GM13977 (cell line): ENCODE data around the gene CEP104.
A peak's percentile ranks its signal among the peaks of the same experiment; 100 is the strongest.

ENCODE experiments used
- DNase-seq: peaks from one replicate; pipeline ENCODE4 v3.0.0; 2012; ENCODE audit warnings: low spot score
- CTCF ChIP-seq: IDR thresholded peaks from 2 replicates; pipeline ENCODE4 v1.5.1; 2012; ENCODE audit warnings: mild to moderate bottlenecking, control low read depth; ENCODE audit not compliant: insufficient read depth; ENCODE audit errors: extremely low read depth, missing control alignments
- in situ Hi-C: fragments of 300-500 bp; cut with MboI; formaldehyde crosslinking; loops from one replicate; pipeline ENCODE4 v1.12.0; 2022; ENCODE audit warnings: low sequenced_read_pairs, low pct_unique_long_range_greater_than_20kb, mixed read lengths, inconsistent platforms; ENCODE audit not compliant: unreplicated experiment

CEP104 gene

GRCh38 chr1:3863231-3863935 is 6.4 kb upstream of the CEP104 start:
- in situ Hi-C loops = no loop called here
- TF ChIP-seq CTCF = no peak
- no peak for DNase-seq

- TF ChIP-seq CTCF = peak; percentile 6
- DNase-seq = no peak
- in situ Hi-C loops = no loop called here
Measured at GRCh38 chr1:3858231-3858981, 1.4 kb upstream of the CEP104 start.

- no peak for DNase-seq
- TF ChIP-seq CTCF = no peak
- in situ Hi-C loops = no loop called here
Measured at GRCh38 chr1:3857791-3858129, 749 bp upstream of the CEP104 start.

- in situ Hi-C loops = no loop called here
- no peak for DNase-seq
- TF ChIP-seq CTCF = no peak
Measured at GRCh38 chr1:3852711-3853485, 4.1 kb downstream of the CEP104 start.

GRCh38 chr1:3852091-3852490 is 4.9 kb downstream of the CEP104 start:
- in situ Hi-C loops = no loop called here
- no peak for DNase-seq
- no peak for TF ChIP-seq CTCF

- no peak for DNase-seq
- in situ Hi-C loops = no loop called here
- no peak for TF ChIP-seq CTCF
Measured at GRCh38 chr1:3851292-3851691, 5.7 kb downstream of the CEP104 start.
